C4-2B (cell line): ENCODE measurements around the gene LMCD1.
A peak's percentile ranks its signal among the peaks of the same experiment; 100 is the strongest.

Experiments used
- H3K27ac ChIP-seq: fragments of 450-650 bp; 2 replicates; pipeline ENCODE4 v1.5.1; 2017
- CTCF ChIP-seq: fragments of 450-650 bp; conservative IDR thresholded peaks from 2 replicates; pipeline ENCODE4 v1.5.1; 2017; ENCODE audit warnings: mild to moderate bottlenecking
- ZFX ChIP-seq: fragments of 450-650 bp; IDR thresholded peaks from 2 replicates; pipeline ENCODE4 v1.6.1; 2017

Gene LMCD1

GRCh38 chr3:8501371-8502131 lies at the start of gene LMCD1:
Gene LMCD1 (plus strand): TSS chr3:8501823. CDS start chr3:8501939, 116 bp downstream.
- TF ChIP-seq CTCF (no peak), ZFX (no peak)
- peak within 1 kb of the TSS; percentile 27; the same call in 1 of the 2 replicates for H3K27ac ChIP-seq

GRCh38 chr3:8452112-8452511 lies 49.5 kb upstream of the LMCD1 start:
- H3K27ac ChIP-seq, result no peak overlapping the region
- TF ChIP-seq CTCF, result no peak
- TF ChIP-seq ZFX, result no peak

GRCh38 chr3:8453153-8453552 lies 48.5 kb upstream of the LMCD1 start:
- H3K27ac ChIP-seq, result no peak overlapping the region
- TF ChIP-seq ZFX (no peak), CTCF (no peak)

- no peak overlapping the region for H3K27ac ChIP-seq
- no peak for TF ChIP-seq ZFX
- TF ChIP-seq CTCF, result no peak
These were observed 45.9 kb upstream of the LMCD1 start for GRCh38 chr3:8455526-8456411.

- H3K27ac ChIP-seq, result no peak overlapping the region
- TF ChIP-seq ZFX (no peak), CTCF (no peak)
These were observed 45.2 kb upstream of the LMCD1 start for GRCh38 chr3:8456412-8456811.

GRCh38 chr3:8457039-8457438 lies 44.6 kb upstream of the LMCD1 start:
- H3K27ac ChIP-seq, result no peak overlapping the region
- TF ChIP-seq CTCF (no peak), ZFX (no peak)

GRCh38 chr3:8458238-8458661 lies 43.4 kb upstream of the LMCD1 start:
- no peak overlapping the region for H3K27ac ChIP-seq
- TF ChIP-seq ZFX (no peak), CTCF (no peak)
